HG03135 (cell line): ENCODE results near the gene NAA16.
"Not testable (repeated sequence)": the region's sequence is repeated elsewhere in the genome, so short reads cannot be mapped to it uniquely, and the experiment has no call there.

Experiments used
- ATAC-seq: cut with Tn5 transposase; IDR thresholded peaks from one replicate; pipeline ENCODE4 v1.9.1; 2021; ENCODE audit warnings: mild to moderate bottlenecking, moderate library complexity; ENCODE audit not compliant: unreplicated experiment

Gene NAA16

DNA sequence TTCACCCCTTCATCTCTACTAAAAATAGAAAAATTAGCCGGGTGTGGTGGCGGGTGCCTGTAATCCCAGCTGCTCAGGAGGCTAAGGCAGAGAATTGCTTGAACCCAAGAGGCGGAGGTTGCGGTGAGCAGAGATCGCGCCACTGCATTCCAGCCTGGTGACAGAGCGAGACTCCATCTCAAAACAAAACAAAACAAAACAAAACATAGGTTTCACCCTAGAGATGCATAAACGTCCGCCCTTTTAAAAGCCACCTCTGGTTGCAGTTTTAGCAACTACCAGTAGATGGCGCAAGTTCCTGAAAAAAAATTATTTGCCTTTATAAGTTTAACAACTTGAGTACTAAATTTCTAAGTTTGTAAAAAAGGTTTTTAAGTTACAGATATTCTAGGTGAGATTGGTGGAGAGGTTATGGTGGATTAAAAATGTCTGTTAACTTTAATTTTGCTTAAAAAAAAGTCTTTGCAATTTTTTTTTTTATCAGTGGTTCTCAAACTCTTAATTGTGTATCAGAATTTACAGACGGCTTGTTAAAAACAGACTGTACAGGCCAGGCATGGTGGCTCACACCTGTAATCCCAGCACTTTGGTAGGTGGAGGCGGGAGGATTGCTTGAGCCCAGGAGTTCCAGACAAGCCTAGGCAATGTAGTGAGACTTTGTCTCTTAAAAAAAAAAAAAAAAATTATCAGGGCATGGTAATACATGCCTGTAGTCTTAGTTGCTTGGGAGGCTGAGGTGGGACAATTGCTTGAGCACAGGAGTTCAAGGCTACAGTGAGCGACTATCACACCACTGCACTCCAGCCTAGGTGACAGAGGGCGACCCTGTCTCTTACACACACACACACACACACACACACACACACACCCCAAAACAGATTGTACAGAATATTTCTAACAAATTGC, 42.1 kb downstream of the NAA16 start:
- ATAC-seq = no peak

DNA sequence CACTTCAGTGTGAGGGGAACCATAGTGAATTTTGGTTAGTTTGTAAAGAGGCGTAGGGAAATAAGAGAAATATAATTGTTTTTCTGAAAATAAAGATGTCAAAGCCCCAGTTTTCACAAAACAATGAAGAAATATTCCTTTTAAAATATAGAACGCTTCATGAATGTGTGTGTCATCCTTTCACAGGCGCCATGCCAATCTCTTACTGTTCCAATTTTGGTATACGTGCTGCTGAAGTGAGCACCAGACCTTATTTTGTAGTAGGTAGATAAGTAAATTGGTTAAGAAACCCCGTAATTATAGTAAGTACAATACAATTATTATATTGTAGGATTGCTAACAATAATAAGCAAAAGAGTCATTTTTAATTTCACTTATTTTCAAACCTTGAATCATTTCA, 43.3 kb downstream of the NAA16 start:
- no peak for ATAC-seq

DNA sequence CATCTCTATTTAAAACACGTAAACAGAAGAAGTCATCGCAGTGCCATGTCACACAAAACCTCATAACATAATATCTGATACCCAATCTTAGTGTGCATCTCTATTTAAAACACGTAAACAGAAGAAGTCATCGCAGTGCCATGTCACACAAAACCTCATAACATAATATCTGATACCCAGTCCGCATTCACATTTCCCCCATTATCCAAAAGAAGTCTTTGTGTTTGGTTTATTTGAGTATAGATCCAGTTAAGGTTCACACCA, 45.2 kb downstream of the NAA16 start:
- not testable (repeated sequence) for ATAC-seq

DNA sequence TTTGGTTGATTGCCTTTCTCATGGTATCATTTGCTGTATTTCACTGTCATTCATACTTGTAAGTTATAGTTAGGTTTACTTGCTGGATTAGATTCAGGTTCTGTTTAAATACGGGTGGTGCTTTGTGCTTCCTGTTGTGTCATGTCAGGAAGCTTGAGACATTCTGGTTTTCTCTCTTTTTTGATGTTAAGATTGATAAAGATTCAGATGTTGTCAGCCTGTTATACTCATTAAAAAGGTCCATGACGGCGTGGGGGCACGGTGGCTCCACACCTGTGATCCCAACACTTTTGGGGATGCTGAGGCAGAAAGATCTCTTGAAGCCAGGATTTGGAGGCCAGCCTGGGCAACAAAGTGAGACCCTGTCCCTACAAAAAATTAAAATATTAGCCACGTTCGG, 45.7 kb downstream of the NAA16 start:
- no peak for ATAC-seq

DNA sequence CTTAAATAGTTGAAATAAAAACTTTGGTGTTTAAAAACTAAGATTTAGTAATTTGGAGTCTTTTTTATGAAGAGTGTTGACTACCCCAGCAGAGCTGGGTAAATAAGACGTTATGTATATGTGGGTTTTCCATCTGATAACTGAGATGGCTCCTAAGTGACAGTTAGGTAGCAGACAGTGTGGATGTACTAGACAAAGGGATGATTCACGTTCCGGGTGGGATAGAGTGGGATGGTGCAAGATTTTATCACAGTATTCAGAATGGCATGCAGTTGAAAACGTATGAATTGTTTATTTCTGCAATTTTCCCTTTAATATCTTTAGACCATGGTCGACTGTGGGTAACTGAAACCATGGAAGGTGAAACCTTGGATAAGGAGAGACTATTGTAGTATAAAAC, 50.4 kb downstream of the NAA16 start:
- ATAC-seq = no peak

DNA sequence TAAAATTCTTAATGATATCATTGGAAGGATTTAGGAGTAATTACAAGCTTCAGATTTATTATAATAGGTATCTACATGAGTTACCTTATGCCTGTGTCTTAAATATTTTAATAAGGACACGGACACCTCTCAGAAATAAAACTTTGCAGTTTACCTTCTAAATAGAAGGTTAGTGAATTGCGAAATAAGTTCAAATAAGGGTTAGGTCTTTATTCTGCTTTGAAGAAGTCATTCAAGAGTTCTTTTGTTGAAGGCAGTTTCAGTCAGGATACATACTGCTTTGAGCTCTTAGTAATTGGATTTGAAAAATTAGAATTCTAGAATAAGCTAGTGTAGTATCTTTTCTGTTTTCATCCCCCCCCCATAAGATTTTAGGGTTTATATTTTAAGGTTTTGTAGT, 53.0 kb downstream of the NAA16 start:
- ATAC-seq = no peak

DNA sequence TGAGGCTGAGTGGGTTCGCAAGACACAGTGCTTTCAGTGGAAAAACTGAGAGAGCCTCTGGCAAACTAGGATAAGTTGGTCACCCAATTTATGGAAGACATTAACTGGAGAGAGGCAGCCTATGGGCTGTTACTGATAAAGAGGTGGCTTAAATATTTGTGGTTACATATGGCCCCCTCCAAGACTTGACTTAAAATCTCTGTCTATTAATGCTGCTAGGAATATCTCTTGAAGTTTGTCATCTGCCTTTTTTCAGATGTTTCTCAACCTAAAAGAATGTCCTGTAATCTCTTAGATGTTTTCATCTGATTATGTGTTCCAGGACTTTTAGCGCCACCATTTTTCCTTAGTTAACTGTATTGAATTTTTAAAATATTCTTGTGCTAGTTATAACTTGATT, 54.6 kb downstream of the NAA16 start:
- no peak for ATAC-seq

DNA sequence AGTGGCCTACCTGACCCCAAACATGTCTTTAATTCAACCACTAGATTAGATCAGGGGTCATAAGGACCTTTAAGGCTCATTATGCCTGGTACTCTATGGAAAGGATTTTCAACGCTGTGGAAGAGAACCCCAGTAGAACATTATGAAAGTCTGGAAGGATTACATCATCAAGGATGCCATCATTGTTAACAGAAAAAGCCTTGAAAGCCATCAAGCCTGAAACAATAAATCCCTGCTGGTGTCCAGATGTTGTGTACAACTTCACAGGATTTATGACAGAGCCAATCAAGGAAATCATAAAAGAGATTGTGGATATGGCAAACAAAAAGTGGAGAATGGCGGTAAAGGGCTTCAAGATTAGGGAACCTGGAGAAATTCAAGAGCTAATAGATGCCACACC, 59.7 kb downstream of the NAA16 start:
- ATAC-seq = no peak

DNA sequence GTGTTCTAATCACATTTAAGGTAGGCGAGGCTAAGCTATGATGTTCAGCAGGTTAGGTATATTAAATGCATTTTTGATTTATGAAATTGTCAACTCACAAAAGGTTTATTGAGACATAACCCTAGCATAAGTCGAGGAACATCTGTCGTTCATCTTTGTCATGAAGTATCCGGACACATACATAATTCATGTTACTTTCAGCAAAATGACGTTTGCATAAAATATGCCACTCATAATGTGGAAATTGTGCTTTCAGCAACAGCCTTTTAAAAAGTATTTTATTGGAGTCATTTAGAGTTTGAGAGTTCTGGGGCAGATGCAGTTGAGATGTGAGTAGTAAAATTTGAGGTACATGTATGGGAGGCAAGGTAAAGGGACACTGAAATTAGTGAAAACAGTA, 66.4 kb downstream of the NAA16 start:
- ATAC-seq = no peak

DNA sequence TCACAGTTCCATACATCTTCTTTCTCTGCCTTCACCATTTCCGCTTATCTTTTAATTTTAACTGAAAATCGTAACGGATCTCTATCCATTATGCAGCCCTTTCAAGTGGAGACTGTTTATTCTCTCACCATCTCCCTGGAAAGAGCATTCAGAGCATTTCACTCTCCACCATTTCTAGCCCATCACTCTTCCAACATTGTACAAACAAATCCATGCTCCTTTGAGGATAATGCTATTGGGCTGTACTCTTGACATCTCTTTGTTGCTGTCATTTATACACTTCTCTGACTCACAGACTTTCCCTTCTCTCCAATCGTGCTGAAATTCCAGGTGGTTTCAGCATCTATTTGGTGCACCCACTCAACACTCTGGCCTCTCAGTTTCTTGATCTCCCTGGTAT, 71.4 kb downstream of the NAA16 start:
- no peak for ATAC-seq

DNA sequence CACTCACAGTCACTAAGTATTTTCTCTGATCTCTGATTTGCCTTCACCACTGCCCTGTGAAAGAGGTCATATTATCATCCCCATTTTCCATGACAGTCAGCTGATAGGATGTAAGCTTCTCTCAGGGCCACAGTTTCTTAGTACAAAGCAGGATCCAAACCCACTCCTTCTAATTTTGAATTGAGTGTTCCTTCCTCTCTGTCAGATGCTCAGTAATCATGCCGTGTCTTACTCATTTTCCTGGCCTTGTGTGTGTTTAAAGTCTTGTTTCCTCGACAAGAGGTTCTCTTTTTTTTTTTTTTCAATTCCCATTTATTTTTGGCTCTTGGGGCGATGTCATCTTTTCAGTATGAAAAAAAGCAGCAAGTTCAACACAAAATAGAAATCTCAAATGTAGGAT, 72.3 kb downstream of the NAA16 start:
- no peak for ATAC-seq

DNA sequence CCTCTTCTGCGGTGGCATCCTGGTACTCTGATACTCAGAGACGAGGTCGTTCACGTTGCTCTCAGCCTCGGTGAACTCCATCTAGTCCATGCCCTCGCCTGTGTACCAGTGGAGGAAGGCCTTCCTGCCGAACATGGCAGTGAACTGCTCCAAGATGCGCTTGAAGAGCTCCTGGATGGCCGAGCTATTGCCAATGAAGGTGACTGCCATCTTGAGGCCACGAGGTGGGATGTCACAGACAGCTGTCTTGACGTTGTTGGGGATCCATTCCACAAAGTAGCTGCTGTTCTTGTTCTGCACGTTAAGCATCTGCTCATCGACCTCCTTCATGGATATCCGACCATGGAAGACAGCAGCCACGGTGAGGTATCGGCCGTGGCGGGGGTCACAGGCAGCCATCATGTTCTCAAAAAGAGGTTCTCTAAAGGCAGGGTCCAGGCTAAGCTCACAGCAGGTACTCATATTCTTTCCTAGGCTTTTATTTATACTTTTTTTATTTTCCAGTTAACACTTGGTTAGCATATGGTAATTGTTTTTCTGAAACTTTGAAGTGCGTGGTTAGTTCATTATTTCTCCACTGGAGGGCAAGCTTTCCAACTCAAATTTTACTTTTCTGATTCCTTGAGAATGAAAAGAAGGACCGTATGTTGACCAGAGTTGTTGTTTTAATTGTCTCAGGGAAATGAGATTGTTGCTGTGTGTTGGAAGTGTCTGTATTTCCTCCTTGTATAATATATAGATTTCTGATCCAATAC, 73.9 kb downstream of the NAA16 start:
- no peak for ATAC-seq

DNA sequence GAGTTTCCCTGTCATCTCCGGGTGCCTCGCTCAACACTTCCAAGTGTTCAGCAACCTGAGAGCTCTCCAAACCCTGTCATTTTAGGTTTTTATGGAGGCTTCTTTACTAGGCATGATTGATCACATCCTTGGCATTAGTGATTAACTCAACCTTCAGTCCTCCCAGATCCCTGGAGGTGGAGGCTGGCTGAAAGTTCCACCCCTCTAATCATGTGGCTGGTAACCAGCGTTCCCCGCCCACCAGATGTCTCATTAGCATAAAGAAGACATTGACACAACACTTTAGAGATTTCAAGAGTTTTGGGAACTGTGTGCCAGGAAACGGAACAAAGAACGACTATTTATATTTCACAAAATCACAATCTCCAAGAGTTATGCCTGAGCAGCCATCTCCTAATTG, 75.1 kb downstream of the NAA16 start:
- no peak for ATAC-seq

DNA sequence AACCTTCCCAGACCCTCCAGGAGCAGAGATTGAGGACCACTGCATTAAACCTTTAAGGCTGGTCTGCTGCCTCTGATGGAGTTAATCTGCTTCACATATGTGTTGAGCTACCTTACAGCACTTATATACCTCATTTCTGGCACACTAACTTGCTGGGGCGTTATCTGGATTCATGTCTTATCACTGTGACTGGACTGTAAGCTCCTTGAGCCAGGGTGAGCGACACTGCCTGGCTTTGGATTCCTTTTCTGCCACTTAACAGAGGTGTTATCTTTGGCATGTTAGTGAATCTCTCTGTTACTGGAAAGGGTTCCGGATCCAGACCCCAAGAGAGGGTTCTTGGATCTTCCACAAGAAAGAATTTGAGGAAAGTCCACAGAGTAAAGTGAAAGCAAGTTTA, 76.5 kb downstream of the NAA16 start:
- ATAC-seq = no peak

DNA sequence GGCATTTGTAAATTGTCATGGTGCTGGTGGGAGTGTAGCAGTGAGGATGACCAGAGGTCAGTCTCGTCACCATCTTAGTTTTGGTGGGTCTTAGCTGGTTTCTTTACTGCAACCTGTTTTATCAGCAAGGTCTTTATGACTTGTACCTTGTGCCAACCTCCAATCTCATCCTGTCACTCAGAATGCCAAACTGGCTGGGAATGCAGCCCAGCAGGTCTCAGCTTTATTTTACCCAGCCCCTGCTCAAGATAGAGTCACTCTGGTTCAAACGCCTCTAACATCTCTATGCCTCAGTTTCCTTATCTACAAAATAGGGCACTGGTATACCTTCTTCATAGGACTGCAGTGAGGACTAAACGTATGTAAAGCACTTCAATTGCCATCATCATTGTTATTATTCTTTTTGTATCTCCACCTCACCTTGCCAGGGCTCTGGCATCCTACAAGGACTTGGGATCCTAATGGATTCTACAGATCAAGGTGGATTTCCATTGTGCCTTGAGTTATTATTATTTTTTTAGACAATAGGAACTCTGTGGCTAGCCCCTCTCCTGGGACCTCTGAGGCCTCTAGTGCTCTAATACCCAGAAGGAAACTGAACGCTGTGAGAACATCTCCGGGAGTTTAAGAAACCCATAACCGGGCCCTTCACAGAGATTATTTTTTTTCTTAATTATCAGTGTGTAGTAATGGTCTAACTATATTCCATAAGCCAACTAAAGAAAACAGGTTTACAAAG, 77.2 kb downstream of the NAA16 start:
- no peak for ATAC-seq

DNA sequence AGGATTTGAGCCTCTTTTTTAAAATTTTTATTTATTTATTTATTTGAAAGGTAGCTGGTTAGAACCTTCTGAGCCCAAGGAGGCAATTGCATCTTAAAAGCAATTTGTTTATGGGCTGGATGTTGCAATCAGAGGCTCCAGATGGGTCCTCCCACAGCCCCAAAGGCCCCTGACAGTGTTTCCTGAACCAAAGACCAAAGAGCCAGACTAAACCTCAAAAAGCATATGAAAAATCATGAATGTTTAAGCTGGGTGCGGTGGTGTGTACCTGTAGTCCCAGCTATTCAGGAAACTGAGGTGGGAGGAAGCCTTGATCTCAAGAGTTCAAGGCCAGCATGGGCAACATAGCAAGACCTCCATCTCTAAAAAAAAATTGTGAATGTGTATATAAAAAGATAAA, 78.5 kb downstream of the NAA16 start:
- no peak for ATAC-seq

DNA sequence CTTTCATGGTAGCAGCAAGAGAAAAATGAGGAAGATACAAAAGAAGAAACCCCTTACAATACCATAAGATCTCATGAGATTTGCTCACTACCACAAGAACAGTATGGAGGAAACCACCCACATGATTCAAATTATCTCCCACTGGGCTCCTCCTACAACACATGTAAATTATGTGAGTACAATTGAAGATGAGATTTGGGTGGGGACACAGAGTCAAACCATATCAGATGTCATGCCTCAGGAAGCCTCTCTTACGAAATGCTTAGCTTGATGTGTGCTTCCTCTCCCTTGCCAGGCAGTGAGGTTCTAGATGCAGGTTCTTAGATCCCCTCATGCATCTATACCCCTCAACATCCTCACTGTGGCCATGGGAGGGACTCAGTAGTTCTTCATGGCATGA, 83.1 kb downstream of the NAA16 start:
- ATAC-seq = no peak

DNA sequence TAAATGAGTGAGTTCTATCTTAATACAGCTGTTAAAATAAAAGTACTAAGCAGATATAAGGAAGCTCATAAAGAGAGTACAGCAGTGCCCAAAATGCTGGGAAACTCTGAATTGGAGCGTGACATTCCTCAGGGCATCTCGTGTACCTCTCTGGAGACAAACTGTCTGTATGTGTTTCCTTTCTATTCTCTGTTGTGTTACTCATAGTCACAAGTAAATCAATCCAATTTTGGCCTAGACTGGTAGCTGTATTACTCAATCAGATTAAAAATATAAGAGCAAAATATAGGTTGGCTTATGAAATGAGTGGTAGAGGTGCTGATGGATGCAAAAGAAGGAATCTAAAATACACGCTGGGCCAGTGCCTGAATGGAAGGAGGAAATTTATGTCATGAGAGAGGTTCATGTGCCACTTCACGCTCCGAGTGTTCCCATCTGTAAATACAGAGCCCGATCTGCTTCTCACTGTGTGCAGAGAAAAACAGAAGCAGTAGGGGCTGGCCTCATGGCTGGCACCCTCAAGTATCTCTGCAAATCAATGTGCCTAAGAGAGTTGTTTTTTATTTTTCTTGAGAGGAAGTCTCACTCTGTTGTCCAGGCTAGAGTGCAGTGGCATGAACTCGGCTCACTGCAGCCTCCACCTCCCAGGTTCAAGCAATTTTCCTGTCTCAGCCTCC, 87.6 kb downstream of the NAA16 start:
- ATAC-seq = no peak

DNA sequence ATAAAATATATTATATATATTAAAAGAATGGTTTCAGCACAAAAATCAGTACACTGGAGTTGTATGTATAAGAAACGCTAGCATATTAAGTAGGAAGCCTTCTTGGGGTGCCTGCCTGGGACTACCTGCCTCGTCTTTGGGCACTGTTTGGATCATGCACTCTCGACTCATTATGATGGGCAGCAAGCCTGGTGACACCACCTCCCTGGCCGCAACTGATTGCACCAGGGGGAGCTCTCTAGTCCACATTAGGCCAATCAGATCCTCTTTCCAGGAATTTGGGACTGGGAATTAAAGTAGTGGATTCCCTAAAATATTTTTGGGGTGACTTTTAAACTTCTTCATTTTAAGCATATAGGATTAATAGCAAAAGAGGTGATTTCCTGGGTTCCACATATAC, 90.3 kb downstream of the NAA16 start:
- ATAC-seq = no peak

DNA sequence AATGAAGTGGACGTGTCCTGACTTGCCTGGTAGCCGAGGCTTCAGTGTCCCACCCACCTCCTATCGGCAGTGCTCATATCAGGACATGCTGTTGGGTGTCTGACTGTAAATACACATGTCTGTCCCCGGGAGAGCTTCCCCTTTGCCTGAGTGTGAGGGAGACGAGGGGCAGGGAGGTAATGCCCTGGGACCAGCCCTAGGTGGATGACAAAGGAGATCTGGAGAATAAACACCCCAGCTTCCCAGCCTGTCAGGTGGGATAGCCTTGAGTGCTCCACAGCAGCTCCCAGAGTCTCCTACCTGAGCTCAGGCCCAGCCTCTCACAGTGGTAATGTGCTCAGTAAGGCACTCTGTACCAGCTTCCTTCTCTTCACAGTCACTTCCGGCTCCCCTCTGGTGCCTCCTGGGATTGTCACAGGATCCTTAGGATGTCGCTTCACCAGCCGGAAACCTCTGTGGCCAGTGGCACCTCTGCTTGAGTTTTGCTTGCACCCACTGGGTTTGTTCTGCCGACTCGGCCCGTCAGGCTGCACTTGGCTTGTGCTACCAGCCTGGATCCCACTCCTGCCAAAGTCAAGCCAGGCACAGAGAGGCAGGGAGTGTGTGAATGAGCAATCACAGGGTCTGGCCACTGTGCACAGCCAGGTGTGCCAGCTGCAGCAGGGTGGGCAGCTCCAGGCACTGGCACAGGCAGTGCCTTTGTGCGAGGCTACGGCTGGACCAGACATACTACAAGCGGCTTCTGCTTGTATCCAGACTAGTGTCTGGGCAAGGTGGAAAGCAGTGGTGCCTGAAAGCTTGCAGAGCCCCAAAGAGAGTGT, 91.8 kb downstream of the NAA16 start:
- no peak for ATAC-seq

DNA sequence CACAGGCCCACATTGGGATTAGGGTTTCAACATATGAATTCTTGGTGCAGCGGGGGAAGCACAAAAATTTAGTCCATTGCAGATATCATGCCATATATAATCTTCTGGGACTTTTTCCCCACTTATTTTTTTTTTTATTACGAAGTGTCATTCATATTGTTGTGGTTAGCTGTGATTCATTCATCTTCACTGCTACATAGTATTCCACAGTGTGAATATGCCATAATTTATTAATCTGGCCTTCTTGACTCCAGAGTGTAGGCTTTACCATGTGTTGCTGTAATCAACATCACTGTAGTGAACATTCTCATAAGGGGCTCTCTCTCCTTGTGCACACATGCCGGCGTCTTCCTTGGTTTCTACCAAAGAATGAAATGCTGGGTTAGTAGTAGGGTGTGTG, 92.9 kb downstream of the NAA16 start:
- ATAC-seq = no peak
